SH-SY5Y (cell line): ENCODE measurements around the gene GGT6.

Experiments
- GATA2 ChIP-seq: IDR thresholded peaks from 2 replicates; pipeline ENCODE4 v1.6.1; 2011; ENCODE audit warnings: mild to moderate bottlenecking, low read depth, low read length
- GATA3 ChIP-seq: IDR thresholded peaks from 2 replicates; pipeline ENCODE4 v1.6.1; 2011; ENCODE audit warnings: low read depth, mild to moderate bottlenecking, low read length, moderate library complexity

- no peak for TF ChIP-seq GATA2
- no peak for TF ChIP-seq GATA3
These were observed 24.7 kb upstream of the GGT6 start for GRCh38 chr17:4584917-4585637.
